ENCODE data around the gene RIPOR3.

The RIPOR3 gene

DNA sequence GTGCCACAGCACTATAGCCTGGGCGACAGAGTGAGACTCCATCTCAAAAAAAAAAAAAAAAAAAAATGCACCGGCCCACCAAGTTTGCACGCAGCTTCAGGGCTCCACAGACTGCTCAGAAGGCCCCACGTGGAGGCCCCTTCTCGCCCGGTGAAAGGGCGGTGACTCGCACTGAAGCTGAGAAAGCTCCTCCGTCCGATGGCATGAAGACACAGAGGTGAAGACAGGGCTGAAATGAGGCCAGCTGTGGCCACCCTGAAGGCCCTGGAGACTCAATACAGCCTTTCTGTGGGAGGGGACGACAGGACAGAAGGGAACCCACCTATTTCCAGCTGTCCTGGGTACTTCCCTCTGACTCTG, 97.1 kb downstream of the RIPOR3 start:
- TF ChIP-seq, protein P1, sequence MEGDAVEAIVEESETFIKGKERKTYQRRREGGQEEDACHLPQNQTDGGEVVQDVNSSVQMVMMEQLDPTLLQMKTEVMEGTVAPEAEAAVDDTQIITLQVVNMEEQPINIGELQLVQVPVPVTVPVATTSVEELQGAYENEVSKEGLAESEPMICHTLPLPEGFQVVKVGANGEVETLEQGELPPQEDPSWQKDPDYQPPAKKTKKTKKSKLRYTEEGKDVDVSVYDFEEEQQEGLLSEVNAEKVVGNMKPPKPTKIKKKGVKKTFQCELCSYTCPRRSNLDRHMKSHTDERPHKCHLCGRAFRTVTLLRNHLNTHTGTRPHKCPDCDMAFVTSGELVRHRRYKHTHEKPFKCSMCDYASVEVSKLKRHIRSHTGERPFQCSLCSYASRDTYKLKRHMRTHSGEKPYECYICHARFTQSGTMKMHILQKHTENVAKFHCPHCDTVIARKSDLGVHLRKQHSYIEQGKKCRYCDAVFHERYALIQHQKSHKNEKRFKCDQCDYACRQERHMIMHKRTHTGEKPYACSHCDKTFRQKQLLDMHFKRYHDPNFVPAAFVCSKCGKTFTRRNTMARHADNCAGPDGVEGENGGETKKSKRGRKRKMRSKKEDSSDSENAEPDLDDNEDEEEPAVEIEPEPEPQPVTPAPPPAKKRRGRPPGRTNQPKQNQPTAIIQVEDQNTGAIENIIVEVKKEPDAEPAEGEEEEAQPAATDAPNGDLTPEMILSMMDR (IDR thresholded peaks at IDR 0.05; ENCODE audit: control insufficient read depth, extremely low read depth, insufficient read depth) = no peak
- DNase-seq (ENCODE audit: low read depth) = no peak
- no peak overlapping the region for H3K4me3 ChIP-seq (ENCODE audit: low read depth, low read length)

GRCh38 chr20:50593005-50593335, 98.4 kb downstream of the RIPOR3 start:
- no peak overlapping the region for H3K4me3 ChIP-seq (ENCODE audit: low read depth, low read length)
- TF ChIP-seq, protein P1 (IDR thresholded peaks at IDR 0.05; ENCODE audit: control insufficient read depth, extremely low read depth, insufficient read depth) = no peak
- DNase-seq (ENCODE audit: low read depth) = no peak

DNA sequence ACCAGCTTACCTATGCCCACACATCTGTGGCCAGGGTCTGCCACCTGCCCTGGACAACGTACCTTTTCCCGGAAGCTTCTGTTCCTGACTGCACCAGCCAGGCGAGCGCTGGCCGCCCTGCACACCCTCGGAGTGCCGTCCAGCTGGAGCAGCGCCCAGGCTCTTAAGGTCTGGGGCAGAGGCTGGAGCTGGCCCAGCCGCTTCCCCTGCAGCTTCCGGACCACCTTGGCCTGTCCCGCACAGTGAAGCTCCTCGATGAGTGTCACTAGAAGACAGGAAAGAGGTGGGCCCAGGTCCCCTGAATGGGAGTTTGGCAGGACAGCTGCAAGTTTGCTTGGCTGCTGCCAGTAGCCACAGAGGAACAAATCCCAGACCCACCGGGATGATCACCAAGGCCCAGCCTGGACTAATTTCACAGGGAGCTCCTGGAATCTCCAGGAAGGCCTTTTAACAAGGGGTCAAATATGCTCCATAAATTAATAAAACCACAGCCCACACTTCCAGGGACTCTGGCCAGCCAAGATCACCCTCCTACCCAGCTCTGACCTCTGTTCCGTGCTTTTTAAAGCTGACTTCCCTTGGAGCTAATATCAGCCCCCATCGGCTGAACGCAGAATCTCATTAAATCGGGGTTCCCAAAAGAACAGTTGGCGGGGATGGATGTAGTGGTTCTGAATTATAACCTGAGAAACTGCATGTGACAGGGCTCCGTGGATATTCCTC, 98.9 kb downstream of the RIPOR3 start:
- TF ChIP-seq, protein P1 (IDR thresholded peaks at IDR 0.05; ENCODE audit: control insufficient read depth, extremely low read depth, insufficient read depth) = no peak
- H3K4me3 ChIP-seq (ENCODE audit: low read depth, low read length) = no peak overlapping the region
- DNase-seq (ENCODE audit: low read depth) = peak; percentile 47

GRCh38 chr20:50591233-50591852, 100.0 kb downstream of the RIPOR3 start:
- DNase-seq (ENCODE audit: low read depth) = no peak
- H3K4me3 ChIP-seq (ENCODE audit: low read depth, low read length) = no peak overlapping the region
- TF ChIP-seq, protein P1 (IDR thresholded peaks at IDR 0.05; ENCODE audit: control insufficient read depth, extremely low read depth, insufficient read depth) = no peak

GRCh38 chr20:50590348-50590664, 101.0 kb downstream of the RIPOR3 start:
- no peak overlapping the region for H3K4me3 ChIP-seq (ENCODE audit: low read depth, low read length)
- TF ChIP-seq, protein P1 (IDR thresholded peaks at IDR 0.05; ENCODE audit: control insufficient read depth, extremely low read depth, insufficient read depth) = no peak
- DNase-seq (ENCODE audit: low read depth) = no peak

DNA sequence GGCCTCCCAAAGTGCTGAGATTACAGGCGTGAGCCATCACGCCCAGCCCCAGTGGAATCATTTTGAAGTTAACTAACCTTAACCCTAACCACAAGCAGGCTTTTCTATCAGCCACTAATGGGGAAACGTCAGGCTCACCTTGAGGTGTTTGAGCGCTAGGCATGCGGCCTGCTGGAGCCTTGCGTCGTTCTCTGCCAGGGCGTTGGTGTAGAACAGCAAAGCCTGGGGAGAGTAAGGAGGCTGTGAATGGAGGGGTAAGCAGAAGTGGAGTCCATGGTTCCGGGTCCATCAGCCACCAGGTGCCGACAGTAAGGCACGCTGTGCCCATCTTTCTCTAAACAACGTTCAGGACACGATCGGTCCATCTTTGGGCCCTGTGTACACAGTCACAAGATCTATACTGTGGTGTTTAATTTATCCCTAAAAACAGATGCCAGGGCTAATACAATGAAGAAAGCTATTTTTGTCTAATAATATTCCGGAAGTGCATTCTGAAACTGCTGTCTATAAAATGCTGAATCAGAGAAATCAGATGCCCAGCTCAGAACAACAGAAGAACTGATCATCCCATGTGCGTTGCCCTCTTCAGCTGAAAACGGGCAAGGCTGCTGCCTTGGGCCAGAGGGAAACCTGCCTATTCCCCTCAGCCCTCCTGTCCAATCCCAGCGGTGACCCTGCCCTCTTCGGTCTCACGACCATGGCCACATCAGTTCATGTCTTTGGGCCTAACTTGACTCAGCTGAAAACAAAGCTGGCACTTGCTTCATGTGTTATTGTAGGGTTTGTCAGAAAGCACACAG, 101.6 kb downstream of the RIPOR3 start:
- no peak for DNase-seq (ENCODE audit: low read depth)
- H3K4me3 ChIP-seq (ENCODE audit: low read depth, low read length) = no peak overlapping the region
- TF ChIP-seq, protein P1 (IDR thresholded peaks at IDR 0.05; ENCODE audit: control insufficient read depth, extremely low read depth, insufficient read depth) = no peak
